ENCODE measurements around the gene SMG1. TPM values are rescaled to one million over a fixed set of nuclear protein-coding genes. Genes with fewer than 3 reads are reported as not detected.

SMG1 gene
- total RNA-seq, 4 donors from 2014 or later = 55.3 to 142 (median 88.9) TPM

Other genes starting within 250 kb of the SMG1 start
- gene RPS15A, start 136.1 kb downstream of the SMG1 start, total RNA-seq = 1,000 to 10,000 TPM; 2,145 to 6,532 (median 4,433) TPM
- 100 to 1,000 TPM in 2 of 4 donors, 10 to 100 TPM in 2; 68.7 to 337 (median 107) TPM for gene ARL6IP1, start 124.9 kb downstream of the SMG1 start, total RNA-seq
- 1 to 10 TPM in 2 of 4 donors, not detected in 2; 1.7 to 1.8 TPM for gene TMC7, start 57.5 kb upstream of the SMG1 start, total RNA-seq
- gene COQ7, start 141.2 kb upstream of the SMG1 start, total RNA-seq = 10 to 100 TPM in 3 of 4 donors, 1 to 10 TPM in 1; 9.7 to 40.2 (median 27.3) TPM
- 10 to 100 TPM; 17.9 to 74.1 (median 43.7) TPM for gene ITPRIPL2, start 187.6 kb upstream of the SMG1 start, total RNA-seq
- 1 to 10 TPM in 3 of 4 donors, under 1 TPM in 1; 0.29 to 4.4 (median 2.2) TPM for gene SYT17, start 241.8 kb upstream of the SMG1 start, total RNA-seq

Data from uterus (tissue), 4 donors.